ENCODE results near the gene PTPMT1. TPM values are rescaled to one million over a fixed set of nuclear protein-coding genes. Genes with fewer than 3 reads are reported as not detected.
"Not testable (repeated sequence)": the region's sequence is repeated elsewhere in the genome, so short reads cannot be mapped to it uniquely, and the experiment has no call there.

Gene PTPMT1
- total RNA-seq, 6 experiments from 2014 or later = 14.7 to 118 (median 20.5) TPM

DNA sequence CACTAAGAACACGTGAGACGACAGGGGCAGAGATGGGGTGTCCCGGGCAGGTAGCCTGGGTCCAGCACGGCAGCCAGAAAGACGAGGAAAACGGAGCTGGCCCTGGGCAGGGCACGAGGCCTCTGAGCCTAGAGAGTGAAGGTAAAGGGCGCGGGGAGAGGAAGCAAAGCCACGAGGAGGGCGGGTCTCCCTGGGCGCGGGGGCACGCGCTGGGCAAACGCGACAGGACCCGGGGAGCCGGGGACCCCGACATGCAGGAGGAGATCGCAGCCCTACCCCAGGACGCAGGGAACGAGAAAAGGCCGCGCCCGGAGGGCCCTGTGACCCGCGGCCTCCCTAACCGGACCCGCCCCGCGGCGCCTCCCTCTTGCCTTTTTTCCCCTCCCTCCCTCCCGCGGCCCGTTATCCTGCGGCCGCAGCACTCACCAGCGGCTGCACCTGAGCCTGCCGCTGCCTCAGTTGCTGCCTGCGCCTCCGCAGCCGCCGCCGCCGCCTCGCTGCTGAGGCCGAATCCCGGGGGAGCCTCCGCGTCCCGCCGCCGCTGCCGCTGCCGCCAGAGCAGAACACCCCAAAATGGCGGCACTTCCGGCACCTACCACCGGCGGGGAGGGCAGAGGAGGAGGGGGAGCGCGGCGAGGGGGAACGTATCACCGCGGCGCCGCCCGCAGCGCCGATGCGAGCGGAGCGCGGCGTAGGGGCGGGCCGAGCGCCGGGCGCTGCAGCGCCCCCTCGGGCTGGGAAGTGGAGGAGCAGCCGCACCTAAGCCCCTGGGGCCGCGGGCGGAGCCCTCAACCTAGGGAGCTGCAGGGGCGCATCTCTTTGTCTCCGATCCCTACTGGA, 12.6 kb upstream of the PTPMT1 start, which contains the start of gene CELF1:
CELF1 (minus strand) TSS at position 567 of the 840 bp plus-strand sequence. CDS start 53,609 bp downstream, outside the sequence.
- TF ChIP-seq, protein P1, sequence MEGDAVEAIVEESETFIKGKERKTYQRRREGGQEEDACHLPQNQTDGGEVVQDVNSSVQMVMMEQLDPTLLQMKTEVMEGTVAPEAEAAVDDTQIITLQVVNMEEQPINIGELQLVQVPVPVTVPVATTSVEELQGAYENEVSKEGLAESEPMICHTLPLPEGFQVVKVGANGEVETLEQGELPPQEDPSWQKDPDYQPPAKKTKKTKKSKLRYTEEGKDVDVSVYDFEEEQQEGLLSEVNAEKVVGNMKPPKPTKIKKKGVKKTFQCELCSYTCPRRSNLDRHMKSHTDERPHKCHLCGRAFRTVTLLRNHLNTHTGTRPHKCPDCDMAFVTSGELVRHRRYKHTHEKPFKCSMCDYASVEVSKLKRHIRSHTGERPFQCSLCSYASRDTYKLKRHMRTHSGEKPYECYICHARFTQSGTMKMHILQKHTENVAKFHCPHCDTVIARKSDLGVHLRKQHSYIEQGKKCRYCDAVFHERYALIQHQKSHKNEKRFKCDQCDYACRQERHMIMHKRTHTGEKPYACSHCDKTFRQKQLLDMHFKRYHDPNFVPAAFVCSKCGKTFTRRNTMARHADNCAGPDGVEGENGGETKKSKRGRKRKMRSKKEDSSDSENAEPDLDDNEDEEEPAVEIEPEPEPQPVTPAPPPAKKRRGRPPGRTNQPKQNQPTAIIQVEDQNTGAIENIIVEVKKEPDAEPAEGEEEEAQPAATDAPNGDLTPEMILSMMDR (IDR thresholded peaks at IDR 0.05) = peak; percentile 95 to 97 (median 96)
- TF ChIP-seq POLR2A (IDR thresholded peaks at IDR 0.05) = peak; percentile 51
- Histone ChIP-seq H3K27ac (peak within 1 kb of the TSS; percentile 93 to 95 (median 93)), H3K4me3 (peak within 1 kb of the TSS; percentile 71 to 93 (median 92)), H3K9me3 (no peaks in the 10 kb centered on the region), H3K36me3 (no peaks in the 10 kb centered on the region), H3K4me1 (peaks cover 0 to 31% (median 14%) of the 10 kb centered on the region in 4 donors), H3K27me3 (no peaks in the 10 kb centered on the region)
- 1% methylated on average over 20 of the region's 89 CpGs for WGBS (ENCODE audit: insufficient coverage, low coverage, low lambda C conversion rate, missing lambda C conversion rate)
- intact Hi-C loops (cut with DNase I) = no loop called here
- ATAC-seq = peak; percentile 89 to 98 (median 92)
- DNase-seq = peak; percentile 93 to 95 (median 94)

DNA sequence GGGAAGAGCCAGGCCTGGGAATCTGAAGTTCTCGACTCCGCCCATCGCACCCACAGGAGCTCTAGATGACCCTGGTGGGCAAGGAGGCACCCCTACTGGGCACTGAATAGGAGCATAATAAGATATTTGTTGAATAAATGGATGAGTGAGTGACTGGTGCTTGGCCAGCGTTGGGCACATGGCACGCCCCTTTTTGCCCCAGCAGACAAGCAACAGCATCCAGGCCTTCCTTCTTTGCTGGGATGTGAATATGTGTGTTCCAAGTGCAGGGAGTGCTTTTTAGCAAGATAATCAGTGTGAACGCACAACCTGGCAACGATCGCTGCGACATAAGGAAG, 12.0 kb upstream of the PTPMT1 start:
- Histone ChIP-seq H3K36me3 (no peaks in the 10 kb centered on the region), H3K4me3 (peak overlapping the region; percentile 71 to 93 (median 92)), H3K27me3 (no peaks in the 10 kb centered on the region), H3K9me3 (no peaks in the 10 kb centered on the region), H3K27ac (peak overlapping the region; percentile 93 to 95 (median 93)), H3K4me1 (peaks cover 0 to 25% (median 11%) of the 10 kb centered on the region in 4 donors)
- DNase-seq (no peak), ATAC-seq (peak in 2 of 4 donors; percentile 5 to 9)
- intact Hi-C loops (cut with DNase I) = no loop called here
- 34% methylated on average over 7 of the region's 9 CpGs for WGBS (ENCODE audit: insufficient coverage, low coverage, low lambda C conversion rate, missing lambda C conversion rate)
- TF ChIP-seq, protein P1 (IDR thresholded peaks at IDR 0.05) = no peak
- TF ChIP-seq POLR2A (IDR thresholded peaks at IDR 0.05) = no peak

DNA sequence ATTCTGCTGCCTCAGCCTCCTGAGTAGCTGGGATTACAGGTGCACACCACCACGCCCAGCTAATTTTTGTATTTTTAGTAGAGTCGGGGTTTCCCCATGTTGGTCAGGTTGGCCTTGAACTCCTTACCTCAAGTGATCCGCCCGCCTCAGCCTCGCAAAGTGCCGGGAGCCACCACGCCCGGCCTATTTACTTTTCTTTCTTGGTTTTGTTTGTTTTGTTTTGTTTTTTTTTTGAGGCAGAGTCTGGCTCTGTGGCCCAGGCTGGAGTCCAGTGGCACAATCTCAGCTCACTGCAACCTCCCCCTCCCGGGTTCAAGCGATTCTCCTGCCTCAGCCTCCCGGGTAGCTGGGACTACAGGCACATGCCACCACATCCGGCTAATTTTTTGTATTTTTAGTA, 8.4 kb upstream of the PTPMT1 start:
- H3K36me3 ChIP-seq; ATAC-seq; H3K27me3 ChIP-seq; DNase-seq; H3K9me3 ChIP-seq; H3K27ac ChIP-seq; H3K4me3 ChIP-seq; H3K4me1 ChIP-seq; intact Hi-C loops (cut with DNase I): not testable (repeated sequence)
- WGBS (ENCODE audit: insufficient coverage, low coverage, low lambda C conversion rate, missing lambda C conversion rate) = 57% methylated on average over 12 of the region's 12 CpGs

DNA sequence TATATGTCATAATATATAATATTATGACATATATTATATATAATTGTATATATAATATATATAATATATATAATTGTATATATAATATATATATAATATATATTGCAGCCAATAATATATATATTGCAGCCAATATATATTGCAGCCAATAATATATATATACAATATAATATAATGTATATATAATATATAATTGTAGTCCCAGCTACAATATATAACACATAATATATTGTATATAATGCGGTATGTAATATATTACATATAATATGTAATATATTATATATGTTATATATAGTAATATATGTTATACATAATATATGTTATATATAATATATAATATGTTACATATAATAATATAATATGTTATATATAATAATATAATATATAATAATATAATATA, 6.7 kb upstream of the PTPMT1 start:
- H3K9me3 ChIP-seq = no peaks in the 10 kb centered on the region
- ATAC-seq (no peak), DNase-seq (no peak)
- TF ChIP-seq, protein P1 (IDR thresholded peaks at IDR 0.05) = no peak
- no peak for TF ChIP-seq POLR2A (IDR thresholded peaks at IDR 0.05)
- H3K4me1 ChIP-seq = no peaks in the 10 kb centered on the region
- intact Hi-C loops (cut with DNase I) = no loop called here
- no peaks in the 10 kb centered on the region for H3K27me3 ChIP-seq
- H3K27ac ChIP-seq = no peak overlapping the region
- 100% methylated on average over 1 of the region's 1 CpG for WGBS (ENCODE audit: insufficient coverage, low coverage, low lambda C conversion rate, missing lambda C conversion rate)
- no peak overlapping the region for H3K4me3 ChIP-seq
- H3K36me3 ChIP-seq = no peaks in the 10 kb centered on the region

DNA sequence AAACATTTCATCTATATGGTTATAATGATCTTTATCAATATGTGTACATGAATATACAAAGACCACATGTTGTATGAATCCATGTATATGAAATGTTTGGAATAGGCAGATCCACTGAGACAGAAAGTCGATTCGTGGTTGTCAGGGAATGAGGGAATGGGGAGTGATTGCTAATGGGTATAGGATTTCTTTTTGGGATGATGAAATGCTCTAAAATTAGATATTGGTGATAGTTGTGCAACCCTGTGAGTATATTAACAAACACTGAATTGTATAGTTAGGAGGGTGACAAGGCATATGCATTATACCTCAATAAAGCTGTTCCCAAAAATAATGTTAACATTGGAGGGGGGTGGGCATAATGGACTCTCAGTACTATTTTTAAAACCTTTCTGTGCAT, 5.0 kb upstream of the PTPMT1 start:
- Histone ChIP-seq H3K27me3 (no peaks in the 10 kb centered on the region), H3K4me3 (no peak overlapping the region), H3K36me3 (no peaks in the 10 kb centered on the region), H3K4me1 (peaks cover 0 to 6% (median 0%) of the 10 kb centered on the region in 4 donors), H3K27ac (no peak overlapping the region), H3K9me3 (no peaks in the 10 kb centered on the region)
- no peak for ATAC-seq
- 65% methylated on average over 2 of the region's 2 CpGs for WGBS (ENCODE audit: insufficient coverage, low coverage, low lambda C conversion rate, missing lambda C conversion rate)
- no peak for TF ChIP-seq POLR2A (IDR thresholded peaks at IDR 0.05)
- TF ChIP-seq, protein P1 (IDR thresholded peaks at IDR 0.05) = no peak
- no peak for DNase-seq
- intact Hi-C loops (cut with DNase I) = no loop called here

DNA sequence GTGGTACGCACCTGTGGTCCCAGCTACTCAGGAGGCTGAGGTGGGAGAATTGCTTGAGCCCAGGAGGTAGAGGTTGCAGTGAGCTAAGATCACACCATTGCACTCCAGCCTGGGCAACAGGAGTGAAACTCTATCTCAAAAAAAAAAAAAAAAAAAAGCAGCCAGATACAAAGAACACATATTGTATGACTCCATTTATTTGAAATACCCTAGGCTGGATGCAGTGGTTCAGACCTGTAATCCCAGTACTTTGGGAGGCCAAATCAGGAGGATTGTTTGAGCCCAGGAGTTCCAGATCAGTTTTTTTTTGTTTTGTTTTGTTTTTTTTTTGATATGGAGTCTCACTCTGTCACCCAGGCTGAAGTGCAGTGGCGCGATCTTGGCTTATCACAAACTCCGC, 3.0 kb upstream of the PTPMT1 start:
- H3K27ac ChIP-seq; H3K27me3 ChIP-seq; H3K36me3 ChIP-seq; H3K9me3 ChIP-seq; ATAC-seq; intact Hi-C loops (cut with DNase I); DNase-seq; H3K4me3 ChIP-seq; H3K4me1 ChIP-seq: not testable (repeated sequence)
- 95% methylated on average over 3 of the region's 4 CpGs for WGBS (ENCODE audit: insufficient coverage, low coverage, low lambda C conversion rate, missing lambda C conversion rate)

DNA sequence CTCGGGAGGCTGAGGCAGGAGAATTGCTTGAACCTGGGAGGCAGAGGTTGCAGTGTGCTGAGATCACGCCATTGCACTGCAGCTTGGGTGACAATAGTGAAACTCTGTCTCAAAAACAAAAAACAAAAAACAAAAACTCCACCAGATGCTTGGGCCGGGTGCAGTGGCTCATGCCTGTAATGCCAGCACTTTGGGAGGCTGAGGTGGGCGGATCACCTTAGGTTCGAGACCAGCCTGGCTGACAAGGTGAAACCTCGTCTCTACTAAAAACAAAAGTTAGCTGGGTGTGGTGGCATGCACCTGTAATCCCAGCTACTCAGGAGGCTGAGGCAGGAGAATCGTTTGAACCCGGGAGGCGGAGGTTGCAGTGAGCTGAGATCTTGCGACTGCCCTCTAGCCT, 1.0 kb upstream of the PTPMT1 start:
- intact Hi-C loops (cut with DNase I); DNase-seq: not testable (repeated sequence)
- peak overlapping the region in 1 of 3 donors; percentile 91 for H3K4me3 ChIP-seq

More for the DNA sequence above, 1.0 kb upstream of the PTPMT1 start:
- WGBS (ENCODE audit: insufficient coverage, low coverage, low lambda C conversion rate, missing lambda C conversion rate) = 69% methylated on average over 6 of the region's 10 CpGs
- H3K27me3 ChIP-seq, H3K27ac ChIP-seq, H3K9me3 ChIP-seq, ATAC-seq, H3K36me3 ChIP-seq, H3K4me1 ChIP-seq: not testable (repeated sequence)

Measured in right lobe of liver (tissue), 6 donors.